ENCODE data around the gene CCS. TPM values are rescaled to one million over a fixed set of nuclear protein-coding genes. Genes with fewer than 3 reads are reported as not detected.

CCS gene
- total RNA-seq, 1 experiment from 2014 or later: 47.2 TPM

DNA sequence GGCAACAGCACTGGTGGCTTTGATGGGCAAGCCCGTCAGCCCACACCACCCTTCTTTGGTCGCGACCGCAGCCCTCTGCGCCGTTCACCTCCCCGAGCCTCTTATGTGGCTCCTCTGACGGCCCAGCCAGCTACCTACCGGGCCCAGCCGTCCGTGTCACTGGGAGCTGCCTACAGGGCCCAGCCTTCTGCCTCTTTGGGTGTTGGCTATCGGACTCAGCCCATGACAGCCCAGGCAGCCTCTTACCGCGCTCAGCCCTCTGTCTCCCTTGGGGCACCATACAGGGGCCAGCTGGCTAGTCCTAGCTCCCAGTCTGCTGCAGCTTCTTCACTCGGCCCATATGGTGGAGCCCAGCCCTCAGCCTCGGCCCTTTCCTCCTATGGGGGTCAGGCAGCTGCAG lies 31.5 kb downstream of the CCS start:
- Histone ChIP-seq H3K9me3 (ENCODE audit: insufficient read depth, low read depth) (no peaks in the 10 kb centered on the region), H2AFZ (no peak overlapping the region), H3K9me2 (ENCODE audit: insufficient read depth) (no peaks in the 10 kb centered on the region), H3F3A (ENCODE audit: insufficient read depth, low read depth) (peaks cover 18% of the 10 kb centered on the region), H3K4me1 (replicated peaks; ENCODE audit: insufficient read depth) (peaks cover 6% of the 10 kb centered on the region), H3K36me3 (ENCODE audit: low read depth) (peaks cover 73% of the 10 kb centered on the region), H3K4me3 (no peak overlapping the region), H3K27me3 (ENCODE audit: insufficient read depth, low read depth) (no peaks in the 10 kb centered on the region), H3K27ac (no peak overlapping the region), H3K79me2 (ENCODE audit: low read depth) (peaks cover 100% of the 10 kb centered on the region), H3K4me2 (no peak overlapping the region), H4K20me1 (ENCODE audit: insufficient read depth) (peaks cover 96% of the 10 kb centered on the region)
- BruUV-seq (replicated peaks): no TSS peak
- ChIA-PET CTCF (no interaction called here), POLR2A (ENCODE audit: unreplicated experiment) (interaction anchor here (0.5 kb wide), 1 partner anchor 14 kb away, joined by 5 read pairs; no protein-coding TSS in a partner anchor)
- intact Hi-C loops (cut with micrococcal nuclease; ENCODE audit: unreplicated experiment): no loop called here
- no peak for DNase-seq
- TF ChIP-seq CTCF (conservative IDR thresholded peaks at IDR 0.05): no peak
- TF ChIP-seq EZH2 (IDR thresholded peaks at IDR 0.05; ENCODE audit: low read depth): no peak

- CTCF ChIA-PET: no interaction called here
These were observed 32.2 kb downstream of the CCS start for GRCh38 chr11:66625041-66625751.

DNA sequence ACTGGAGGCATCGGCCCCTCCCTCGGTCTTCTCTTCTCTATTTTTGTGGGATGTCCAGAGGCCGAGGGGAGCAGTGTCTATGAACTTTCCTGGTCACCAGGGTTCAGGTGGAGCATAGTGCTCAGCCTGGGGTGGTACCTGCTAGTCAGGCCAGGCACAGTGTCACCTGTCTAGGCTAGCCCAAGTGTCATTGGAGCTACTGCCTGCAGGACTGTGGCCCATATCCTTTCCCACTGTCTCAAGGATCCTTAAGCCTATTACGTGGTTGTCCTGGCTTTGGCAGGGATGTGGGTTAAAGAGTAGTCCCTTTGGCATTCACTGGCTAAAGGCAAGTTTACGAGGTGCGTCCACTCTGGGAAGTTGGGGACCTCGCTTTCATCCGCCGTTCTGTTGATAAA lies 32.8 kb downstream of the CCS start:
- ChIA-PET POLR2A (ENCODE audit: unreplicated experiment) (no interaction called here), CTCF (no interaction called here)
- no TSS peak for BruUV-seq (replicated peaks)
- peaks cover 22% of the 10 kb centered on the region for H3F3A ChIP-seq (ENCODE audit: insufficient read depth, low read depth)
- no peak for TF ChIP-seq CTCF (conservative IDR thresholded peaks at IDR 0.05)
- TF ChIP-seq EZH2 (IDR thresholded peaks at IDR 0.05; ENCODE audit: low read depth): no peak
- peaks cover 93% of the 10 kb centered on the region for H4K20me1 ChIP-seq (ENCODE audit: insufficient read depth)
- no peak overlapping the region for H2AFZ ChIP-seq
- no peaks in the 10 kb centered on the region; the same call in 1 of the 2 replicates for H3K4me1 ChIP-seq (replicated peaks; ENCODE audit: insufficient read depth)
- peaks cover 100% of the 10 kb centered on the region for H3K79me2 ChIP-seq (ENCODE audit: low read depth)
- no peaks in the 10 kb centered on the region for H3K9me3 ChIP-seq (ENCODE audit: insufficient read depth, low read depth)
- no peak overlapping the region for H3K27ac ChIP-seq
- intact Hi-C loops (cut with micrococcal nuclease; ENCODE audit: unreplicated experiment): no loop called here
- no peak for DNase-seq
- no peak overlapping the region for H3K4me2 ChIP-seq
- no peak overlapping the region for H3K4me3 ChIP-seq
- H3K9me2 ChIP-seq (ENCODE audit: insufficient read depth): no peaks in the 10 kb centered on the region
- no peaks in the 10 kb centered on the region for H3K27me3 ChIP-seq (ENCODE audit: insufficient read depth, low read depth)
- H3K36me3 ChIP-seq (ENCODE audit: low read depth): peaks cover 82% of the 10 kb centered on the region

More at GRCh38 chr11:66625041-66625751, 32.2 kb downstream of the CCS start:
- POLR2A ChIA-PET (ENCODE audit: unreplicated experiment): interaction anchor here (0.6 kb wide), 1 partner anchor 13 kb away, joined by 6 read pairs; the partner anchor contains the start of gene RBM4
- no peaks in the 10 kb centered on the region for H3K9me3 ChIP-seq (ENCODE audit: insufficient read depth, low read depth)
- H3F3A ChIP-seq (ENCODE audit: insufficient read depth, low read depth): peaks cover 21% of the 10 kb centered on the region
- peaks cover 100% of the 10 kb centered on the region for H3K79me2 ChIP-seq (ENCODE audit: low read depth)
- intact Hi-C loops (cut with micrococcal nuclease; ENCODE audit: unreplicated experiment): no loop called here
- no peak overlapping the region for H3K27ac ChIP-seq
- no peak overlapping the region for H3K4me3 ChIP-seq
- H3K9me2 ChIP-seq (ENCODE audit: insufficient read depth): no peaks in the 10 kb centered on the region
- no peak for DNase-seq
- no peak overlapping the region for H3K4me2 ChIP-seq
- no peaks in the 10 kb centered on the region; the same call in 1 of the 2 replicates for H3K4me1 ChIP-seq (replicated peaks; ENCODE audit: insufficient read depth)
- peaks cover 96% of the 10 kb centered on the region for H4K20me1 ChIP-seq (ENCODE audit: insufficient read depth)
- no peaks in the 10 kb centered on the region for H3K27me3 ChIP-seq (ENCODE audit: insufficient read depth, low read depth)
- TF ChIP-seq CTCF (conservative IDR thresholded peaks at IDR 0.05) (no peak), EZH2 (IDR thresholded peaks at IDR 0.05; ENCODE audit: low read depth) (no peak)
- H2AFZ ChIP-seq: no peak overlapping the region
- peaks cover 80% of the 10 kb centered on the region for H3K36me3 ChIP-seq (ENCODE audit: low read depth)
- no TSS peak for BruUV-seq (replicated peaks)
